ENCODE results near the gene SAMMSON.

The SAMMSON gene

GRCh38 chr3:70095260-70095659 lies 95.7 kb downstream of the SAMMSON start:
- no peak for DNase-seq

GRCh38 chr3:70096376-70097066 lies 97.0 kb downstream of the SAMMSON start:
- no peak for DNase-seq

- no peak for DNase-seq
These were observed 97.6 kb downstream of the SAMMSON start for GRCh38 chr3:70097084-70097483.

GRCh38 chr3:70108072-70108471 lies 108.5 kb downstream of the SAMMSON start:
- DNase-seq: no peak

- DNase-seq: no peak
These were observed 109.0 kb downstream of the SAMMSON start for GRCh38 chr3:70108546-70108945.

GRCh38 chr3:70110066-70110465 lies 110.5 kb downstream of the SAMMSON start:
- DNase-seq: no peak

GRCh38 chr3:70111411-70111810 lies 111.9 kb downstream of the SAMMSON start:
- DNase-seq: no peak

GRCh38 chr3:70112751-70113150 lies 113.2 kb downstream of the SAMMSON start:
- no peak for DNase-seq

GRCh38 chr3:70114431-70114830 lies 114.9 kb downstream of the SAMMSON start:
- DNase-seq: no peak

- no peak for DNase-seq
These were observed 120.3 kb downstream of the SAMMSON start for GRCh38 chr3:70119879-70120278.

All from cortex of kidney (tissue), 1 donor.